Measurements from ENCODE around the gene VPS51.
"Not testable (repeated sequence)": the region's sequence is repeated elsewhere in the genome, so short reads cannot be mapped to it uniquely, and the experiment has no call there.

VPS51 gene

DNA sequence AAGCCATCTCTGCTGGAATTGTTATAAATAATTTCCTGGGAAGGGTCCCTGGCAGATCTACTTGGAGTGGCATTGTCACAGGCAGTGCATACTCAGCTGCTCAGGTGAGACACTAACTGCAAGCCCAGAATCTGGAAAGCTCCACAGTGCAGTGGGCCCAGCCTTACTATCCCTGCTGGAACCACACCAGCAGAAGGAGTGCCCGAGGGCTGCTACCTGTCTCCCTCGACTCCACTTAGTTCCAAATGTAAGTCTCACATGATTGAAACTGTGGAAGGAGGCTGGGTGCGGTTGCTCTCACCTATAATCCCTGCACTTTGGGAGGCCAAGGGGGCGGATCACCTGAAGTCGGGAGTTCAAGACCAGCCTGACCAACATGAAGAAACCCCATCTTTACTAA lies 52.6 kb downstream of the VPS51 start:
- Histone ChIP-seq H3K4me1 (ENCODE audit: control insufficient read depth, insufficient read depth, low read length, poor library complexity, severe bottlenecking) (peaks cover 6% of the 10 kb centered on the region), H3K4me3 (ENCODE audit: extremely low read depth, insufficient read depth, low read length, poor library complexity, severe bottlenecking) (no peak overlapping the region), H3K27ac (ENCODE audit: low read depth, low read length, severe bottlenecking) (no peak overlapping the region), H3K9me3 (ENCODE audit: control insufficient read depth, low read length) (peaks cover 13% of the 10 kb centered on the region), H3K36me3 (ENCODE audit: control insufficient read depth, insufficient read depth, low read length) (no peaks in the 10 kb centered on the region)
- 85% methylated on average over 2 to 5 of the region's 5 CpGs for WGBS, 2 experiments (ENCODE audit: insufficient coverage in 2 of 2)

DNA sequence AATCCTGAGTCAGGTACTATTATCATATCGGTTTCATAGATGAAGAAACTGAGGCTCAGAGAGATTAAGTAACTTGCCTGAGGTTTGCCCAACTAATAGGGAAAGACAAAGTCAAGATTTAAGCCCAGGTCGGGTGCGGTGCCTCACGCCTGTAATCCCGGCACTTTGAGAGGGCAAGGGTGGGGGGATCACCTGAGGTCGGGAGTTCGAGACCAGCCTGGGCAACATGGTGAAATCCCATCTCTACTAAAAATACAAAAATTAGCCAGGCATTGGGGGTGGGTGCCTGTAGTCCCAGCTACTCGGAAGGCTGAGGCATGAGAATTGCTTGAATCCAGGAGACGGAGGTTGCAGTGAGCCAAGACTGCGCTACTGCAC lies 54.1 kb downstream of the VPS51 start:
- not testable (repeated sequence) for H3K4me1 ChIP-seq (ENCODE audit: control insufficient read depth, insufficient read depth, low read length, poor library complexity, severe bottlenecking); H3K36me3 ChIP-seq (ENCODE audit: control insufficient read depth, insufficient read depth, low read length); H3K4me3 ChIP-seq (ENCODE audit: extremely low read depth, insufficient read depth, low read length, poor library complexity, severe bottlenecking); H3K27ac ChIP-seq (ENCODE audit: low read depth, low read length, severe bottlenecking)
- 84 to 97% methylated on average over 4 to 8 of the region's 10 CpGs for WGBS, 2 experiments (ENCODE audit: insufficient coverage in 2 of 2)
- peaks cover 13% of the 10 kb centered on the region for H3K9me3 ChIP-seq (ENCODE audit: control insufficient read depth, low read length)

DNA sequence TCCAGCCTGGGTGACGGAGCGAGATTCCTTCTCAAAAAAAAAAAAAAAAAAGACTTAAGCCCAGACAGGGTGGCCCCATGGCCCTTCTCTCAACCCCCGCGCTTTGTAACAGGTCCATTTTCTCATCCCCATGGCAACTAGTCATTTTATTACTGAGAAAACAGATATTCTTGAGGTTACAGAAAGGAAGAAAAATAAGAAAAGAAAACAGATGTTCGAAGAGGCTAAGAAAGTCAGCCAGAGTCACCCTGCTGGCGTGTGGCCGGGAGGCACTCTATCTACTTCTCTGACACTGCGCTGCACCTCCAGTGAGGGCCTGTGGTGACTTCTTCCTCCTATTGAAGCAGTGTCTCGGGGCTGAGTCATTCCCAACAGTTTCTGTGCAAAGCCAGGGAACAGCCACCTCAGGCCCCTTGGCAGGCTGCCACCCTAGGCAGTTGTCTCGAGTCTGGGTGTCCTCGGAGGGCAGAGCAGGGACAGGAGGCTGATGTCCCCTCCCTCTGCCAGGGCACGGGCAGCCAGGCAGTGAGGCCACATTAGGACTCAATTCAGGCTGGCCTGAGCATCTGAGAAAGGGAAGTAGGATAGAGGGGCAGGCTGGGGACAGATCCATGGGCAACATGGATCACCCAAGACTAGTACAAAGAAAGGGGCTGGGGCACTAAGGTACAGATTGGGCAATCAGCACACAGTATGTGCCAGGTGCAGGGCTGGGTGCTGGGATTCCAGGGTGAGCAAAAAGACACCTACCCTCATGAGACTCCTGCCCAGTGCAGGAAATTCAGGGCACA lies 54.7 kb downstream of the VPS51 start:
- H3K4me1 ChIP-seq (ENCODE audit: control insufficient read depth, insufficient read depth, low read length, poor library complexity, severe bottlenecking), result peaks cover 6% of the 10 kb centered on the region
- H3K9me3 ChIP-seq (ENCODE audit: control insufficient read depth, low read length), result peaks cover 13% of the 10 kb centered on the region
- H3K36me3 ChIP-seq (ENCODE audit: control insufficient read depth, insufficient read depth, low read length), result no peaks in the 10 kb centered on the region
- WGBS, 2 experiments (ENCODE audit: insufficient coverage in 2 of 2), result 71 to 78% methylated on average over 9 of the region's 12 CpGs
- H3K4me3 ChIP-seq (ENCODE audit: extremely low read depth, insufficient read depth, low read length, poor library complexity, severe bottlenecking), result no peak overlapping the region
- no peak overlapping the region for H3K27ac ChIP-seq (ENCODE audit: low read depth, low read length, severe bottlenecking)

DNA sequence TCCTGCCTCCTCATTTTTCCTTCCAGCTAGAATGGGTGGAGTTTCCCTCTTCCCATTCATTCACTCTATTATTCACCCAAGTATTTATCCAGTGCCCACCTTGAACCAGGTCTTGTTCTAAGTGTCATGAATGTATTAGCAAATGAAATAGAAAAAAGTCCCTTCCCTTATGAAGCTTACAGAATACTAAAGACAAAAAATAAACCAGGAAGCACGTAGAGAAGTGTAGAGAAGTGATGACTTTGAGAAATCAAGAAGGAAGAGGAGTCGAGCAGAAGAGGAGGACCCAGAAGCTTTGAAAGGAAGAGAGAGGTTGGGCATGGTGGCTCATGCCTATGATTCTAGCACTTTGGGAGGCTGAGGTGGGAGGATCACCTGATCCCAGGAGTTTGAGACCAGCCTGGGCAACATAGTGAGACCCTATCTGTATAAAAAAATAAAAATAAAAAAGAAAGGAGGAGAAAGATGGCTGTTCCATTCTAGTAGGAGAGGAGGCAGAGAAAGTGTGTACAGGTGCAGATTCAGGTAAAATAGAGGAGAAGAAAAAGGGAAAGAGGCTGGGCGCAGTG lies 55.4 kb downstream of the VPS51 start:
- no peaks in the 10 kb centered on the region for H3K36me3 ChIP-seq (ENCODE audit: control insufficient read depth, insufficient read depth, low read length)
- H3K9me3 ChIP-seq (ENCODE audit: control insufficient read depth, low read length), result peaks cover 10% of the 10 kb centered on the region
- peaks cover 6% of the 10 kb centered on the region for H3K4me1 ChIP-seq (ENCODE audit: control insufficient read depth, insufficient read depth, low read length, poor library complexity, severe bottlenecking)
- H3K27ac ChIP-seq (ENCODE audit: low read depth, low read length, severe bottlenecking), result no peak overlapping the region
- 83 to 96% methylated on average over 2 of the region's 3 CpGs for WGBS, 2 experiments (ENCODE audit: insufficient coverage in 2 of 2)
- no peak overlapping the region for H3K4me3 ChIP-seq (ENCODE audit: extremely low read depth, insufficient read depth, low read length, poor library complexity, severe bottlenecking)

DNA sequence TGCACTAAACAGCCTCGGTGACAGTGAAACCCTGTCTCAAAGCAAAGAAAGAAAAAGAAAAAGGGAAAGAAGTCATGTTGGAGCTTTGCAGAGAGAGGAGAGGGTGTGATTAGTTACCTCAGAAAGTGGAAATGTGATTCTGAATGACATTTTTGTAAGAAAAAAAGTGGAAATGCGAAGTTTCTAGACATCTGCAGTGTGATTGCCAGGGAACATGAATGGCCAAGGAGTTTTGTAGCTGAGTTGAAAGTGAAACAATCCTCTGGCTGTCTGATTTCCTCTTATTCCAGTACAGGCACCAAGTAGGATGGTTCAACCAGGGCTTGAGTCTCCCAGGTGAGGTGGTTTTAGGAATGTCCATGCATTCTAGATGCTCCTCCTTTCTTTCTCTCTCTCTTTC lies 56.1 kb downstream of the VPS51 start:
- peaks cover 4% of the 10 kb centered on the region for H3K9me3 ChIP-seq (ENCODE audit: control insufficient read depth, low read length)
- no peaks in the 10 kb centered on the region for H3K36me3 ChIP-seq (ENCODE audit: control insufficient read depth, insufficient read depth, low read length)
- 79 to 88% methylated on average over 2 of the region's 2 CpGs for whole genome bisulfite sequencing, 2 experiments (ENCODE audit: insufficient coverage in 2 of 2)

DNA sequence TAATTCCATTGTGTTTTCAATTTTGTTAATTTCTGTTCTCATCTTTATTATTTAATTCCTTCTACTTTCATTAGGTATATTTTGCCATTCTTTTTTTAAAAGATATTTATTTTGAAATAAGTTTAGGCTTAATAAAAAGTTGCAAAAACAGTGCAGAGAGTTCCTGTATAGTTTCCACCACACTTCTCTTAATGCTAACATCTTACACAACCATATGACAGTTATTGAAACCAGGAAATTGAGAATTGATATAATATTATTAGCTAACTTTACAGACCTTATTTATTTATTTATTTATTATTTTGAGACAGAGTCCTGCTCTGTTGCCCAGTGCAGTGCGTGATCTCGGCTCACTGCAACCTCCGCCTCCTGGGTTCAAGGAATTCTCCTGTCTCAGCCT lies 60.2 kb downstream of the VPS51 start:
- Histone ChIP-seq H3K27ac (ENCODE audit: low read depth, low read length, severe bottlenecking) (no peak overlapping the region), H3K4me1 (ENCODE audit: control insufficient read depth, insufficient read depth, low read length, poor library complexity, severe bottlenecking) (no peaks in the 10 kb centered on the region), H3K36me3 (ENCODE audit: control insufficient read depth, insufficient read depth, low read length) (no peaks in the 10 kb centered on the region), H3K4me3 (ENCODE audit: extremely low read depth, insufficient read depth, low read length, poor library complexity, severe bottlenecking) (no peak overlapping the region), H3K9me3 (ENCODE audit: control insufficient read depth, low read length) (no peaks in the 10 kb centered on the region)
- WGBS, 2 experiments (ENCODE audit: insufficient coverage in 2 of 2), result 100% methylated on average over 2 of the region's 3 CpGs; no CpG with 5 or more reads in 1 of the 2 experiments

More for the DNA sequence above, 56.1 kb downstream of the VPS51 start:
- no peak overlapping the region for H3K4me3 ChIP-seq (ENCODE audit: extremely low read depth, insufficient read depth, low read length, poor library complexity, severe bottlenecking)
- H3K4me1 ChIP-seq (ENCODE audit: control insufficient read depth, insufficient read depth, low read length, poor library complexity, severe bottlenecking), result peaks cover 6% of the 10 kb centered on the region
- no peak overlapping the region for H3K27ac ChIP-seq (ENCODE audit: low read depth, low read length, severe bottlenecking)

DNA sequence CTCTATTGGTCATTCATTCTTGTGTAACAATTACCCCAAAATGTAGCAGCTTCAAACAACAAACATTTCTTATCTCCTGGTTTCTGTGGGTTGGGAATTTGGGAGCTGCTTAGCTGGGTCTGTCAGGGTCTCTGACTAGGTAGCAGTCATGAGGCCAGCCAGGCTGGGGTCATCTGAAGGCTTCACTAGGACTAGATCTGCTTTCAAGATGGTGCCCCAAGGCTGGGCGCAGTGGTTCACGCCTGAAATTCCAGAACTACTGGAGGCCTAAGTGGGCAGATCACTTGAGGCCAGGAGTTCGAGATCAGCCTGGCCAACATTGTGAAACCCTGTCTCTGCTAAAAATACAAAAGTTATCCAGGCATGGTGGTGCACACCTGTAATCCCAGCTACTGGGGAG lies 60.9 kb downstream of the VPS51 start:
- Histone ChIP-seq H3K27ac (ENCODE audit: low read depth, low read length, severe bottlenecking) (no peak overlapping the region), H3K4me1 (ENCODE audit: control insufficient read depth, insufficient read depth, low read length, poor library complexity, severe bottlenecking) (no peaks in the 10 kb centered on the region), H3K4me3 (ENCODE audit: extremely low read depth, insufficient read depth, low read length, poor library complexity, severe bottlenecking) (no peak overlapping the region), H3K36me3 (ENCODE audit: control insufficient read depth, insufficient read depth, low read length) (no peaks in the 10 kb centered on the region), H3K9me3 (ENCODE audit: control insufficient read depth, low read length) (no peaks in the 10 kb centered on the region)
- 97 to 100% methylated on average over 2 to 3 of the region's 3 CpGs for WGBS, 2 experiments (ENCODE audit: insufficient coverage in 2 of 2)

DNA sequence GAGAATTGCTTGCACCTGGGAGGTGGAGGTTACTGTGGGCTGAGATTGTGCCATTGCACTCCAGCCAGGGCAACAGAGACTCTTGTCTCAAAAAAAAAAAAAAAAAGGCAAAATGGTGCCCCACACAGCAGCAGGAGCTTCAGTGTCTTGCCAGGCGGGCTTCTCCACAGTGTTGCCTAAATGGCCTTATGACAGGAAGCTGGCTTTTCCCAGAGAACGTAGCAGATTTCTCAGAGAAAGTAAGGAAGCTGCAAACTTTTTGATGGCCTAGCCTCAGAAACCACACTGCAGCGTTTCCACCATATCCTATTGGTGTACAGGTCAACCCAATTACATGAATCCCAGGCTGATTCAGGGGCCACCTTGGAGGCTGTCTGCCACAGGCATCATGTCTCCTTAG lies 61.3 kb downstream of the VPS51 start:
- no peak overlapping the region for H3K4me3 ChIP-seq (ENCODE audit: extremely low read depth, insufficient read depth, low read length, poor library complexity, severe bottlenecking)
- no peaks in the 10 kb centered on the region for H3K9me3 ChIP-seq (ENCODE audit: control insufficient read depth, low read length)
- H3K27ac ChIP-seq (ENCODE audit: low read depth, low read length, severe bottlenecking), result no peak overlapping the region
- WGBS, 2 experiments (ENCODE audit: insufficient coverage in 2 of 2), result 79 to 86% methylated on average over 3 of the region's 3 CpGs
- H3K36me3 ChIP-seq (ENCODE audit: control insufficient read depth, insufficient read depth, low read length), result no peaks in the 10 kb centered on the region
- H3K4me1 ChIP-seq (ENCODE audit: control insufficient read depth, insufficient read depth, low read length, poor library complexity, severe bottlenecking), result no peaks in the 10 kb centered on the region

DNA sequence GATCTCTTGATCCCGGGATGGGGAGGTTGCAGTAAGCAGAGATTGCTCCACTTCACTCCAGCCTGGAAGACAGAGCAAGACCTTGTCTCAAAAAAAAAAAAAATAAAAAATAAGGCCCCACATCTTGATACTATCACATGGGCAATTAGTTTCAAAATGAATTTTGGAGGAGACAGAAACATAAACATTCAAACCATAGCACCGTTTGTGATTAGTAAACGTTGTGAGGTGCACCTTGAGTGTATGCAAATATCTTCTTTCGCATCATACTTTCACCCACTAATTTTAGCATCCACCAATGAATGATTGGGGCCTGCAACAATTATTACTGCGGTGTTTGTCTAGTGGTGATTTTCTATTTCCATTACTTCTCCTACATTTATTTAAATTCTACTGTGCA lies 63.0 kb downstream of the VPS51 start:
- no peaks in the 10 kb centered on the region for H3K9me3 ChIP-seq (ENCODE audit: control insufficient read depth, low read length)
- 100% methylated on average over 1 of the region's 5 CpGs; no CpG with 5 or more reads in 1 of the 2 experiments for WGBS, 2 experiments (ENCODE audit: insufficient coverage in 2 of 2)

DNA sequence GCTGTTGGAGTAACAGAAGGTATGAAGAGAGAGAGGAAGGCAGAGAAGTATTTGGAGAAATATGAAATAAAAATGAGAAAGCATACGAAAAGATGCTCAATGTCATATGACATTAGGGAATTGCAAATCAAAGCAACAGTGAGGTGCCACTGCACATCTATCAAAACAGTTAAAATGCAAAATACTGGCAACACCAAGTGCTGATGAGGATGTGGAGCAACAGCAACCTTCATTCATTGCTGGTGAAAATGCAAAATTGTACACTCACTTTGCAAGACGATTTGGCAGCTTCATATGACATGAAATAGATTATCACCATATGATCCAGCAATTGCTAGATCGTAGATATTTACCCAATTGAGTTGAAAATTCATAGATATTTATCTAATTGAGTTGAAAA lies 64.6 kb downstream of the VPS51 start:
- Histone ChIP-seq H3K4me3 (ENCODE audit: extremely low read depth, insufficient read depth, low read length, poor library complexity, severe bottlenecking) (no peak overlapping the region), H3K36me3 (ENCODE audit: control insufficient read depth, insufficient read depth, low read length) (no peaks in the 10 kb centered on the region), H3K27ac (ENCODE audit: low read depth, low read length, severe bottlenecking) (no peak overlapping the region), H3K4me1 (ENCODE audit: control insufficient read depth, insufficient read depth, low read length, poor library complexity, severe bottlenecking) (no peaks in the 10 kb centered on the region), H3K9me3 (ENCODE audit: control insufficient read depth, low read length) (no peaks in the 10 kb centered on the region)
- WGBS, 2 experiments (ENCODE audit: insufficient coverage in 2 of 2), result 82 to 90% methylated on average over 1 to 2 of the region's 3 CpGs

More for the DNA sequence above, 63.0 kb downstream of the VPS51 start:
- Histone ChIP-seq H3K36me3 (ENCODE audit: control insufficient read depth, insufficient read depth, low read length) (no peaks in the 10 kb centered on the region), H3K4me1 (ENCODE audit: control insufficient read depth, insufficient read depth, low read length, poor library complexity, severe bottlenecking) (no peaks in the 10 kb centered on the region), H3K4me3 (ENCODE audit: extremely low read depth, insufficient read depth, low read length, poor library complexity, severe bottlenecking) (no peak overlapping the region), H3K27ac (ENCODE audit: low read depth, low read length, severe bottlenecking) (no peak overlapping the region)
